ENCODE results near the gene ADGRG4. TPM values are rescaled to one million over a fixed set of nuclear protein-coding genes. Genes with fewer than 3 reads are reported as not detected.

The ADGRG4 gene
- total and polyA plus RNA-seq, 2 of the 8 experiments (the other 6 are each of a cell fraction or from before 2014, with no cell fraction given): not detected

- no peak for TF ChIP-seq FOSL1 (IDR thresholded peaks at IDR 0.05; ENCODE audit: insufficient read depth, low read depth, low read length)
- TF ChIP-seq POLR2A (IDR thresholded peaks at IDR 0.05; ENCODE audit: control extremely low read depth in 1 of 2, low read depth in 2 of 2, low read length in 2 of 2): no peak
Observed at GRCh38 chrX:136322064-136322463, 21.3 kb downstream of the ADGRG4 start (continued).
